HG02759 (cell line): Measurements from ENCODE around the gene DFFB.
"Not testable (repeated sequence)": the region's sequence is repeated elsewhere in the genome, so short reads cannot be mapped to it uniquely, and the experiment has no call there.

Experiments used
- ATAC-seq: cut with Tn5 transposase; IDR thresholded peaks from one replicate; pipeline ENCODE4 v1.9.1; 2021; ENCODE audit warnings: mild to moderate bottlenecking, moderate library complexity; ENCODE audit not compliant: unreplicated experiment

DFFB gene, protein sequence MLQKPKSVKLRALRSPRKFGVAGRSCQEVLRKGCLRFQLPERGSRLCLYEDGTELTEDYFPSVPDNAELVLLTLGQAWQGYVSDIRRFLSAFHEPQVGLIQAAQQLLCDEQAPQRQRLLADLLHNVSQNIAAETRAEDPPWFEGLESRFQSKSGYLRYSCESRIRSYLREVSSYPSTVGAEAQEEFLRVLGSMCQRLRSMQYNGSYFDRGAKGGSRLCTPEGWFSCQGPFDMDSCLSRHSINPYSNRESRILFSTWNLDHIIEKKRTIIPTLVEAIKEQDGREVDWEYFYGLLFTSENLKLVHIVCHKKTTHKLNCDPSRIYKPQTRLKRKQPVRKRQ

DNA sequence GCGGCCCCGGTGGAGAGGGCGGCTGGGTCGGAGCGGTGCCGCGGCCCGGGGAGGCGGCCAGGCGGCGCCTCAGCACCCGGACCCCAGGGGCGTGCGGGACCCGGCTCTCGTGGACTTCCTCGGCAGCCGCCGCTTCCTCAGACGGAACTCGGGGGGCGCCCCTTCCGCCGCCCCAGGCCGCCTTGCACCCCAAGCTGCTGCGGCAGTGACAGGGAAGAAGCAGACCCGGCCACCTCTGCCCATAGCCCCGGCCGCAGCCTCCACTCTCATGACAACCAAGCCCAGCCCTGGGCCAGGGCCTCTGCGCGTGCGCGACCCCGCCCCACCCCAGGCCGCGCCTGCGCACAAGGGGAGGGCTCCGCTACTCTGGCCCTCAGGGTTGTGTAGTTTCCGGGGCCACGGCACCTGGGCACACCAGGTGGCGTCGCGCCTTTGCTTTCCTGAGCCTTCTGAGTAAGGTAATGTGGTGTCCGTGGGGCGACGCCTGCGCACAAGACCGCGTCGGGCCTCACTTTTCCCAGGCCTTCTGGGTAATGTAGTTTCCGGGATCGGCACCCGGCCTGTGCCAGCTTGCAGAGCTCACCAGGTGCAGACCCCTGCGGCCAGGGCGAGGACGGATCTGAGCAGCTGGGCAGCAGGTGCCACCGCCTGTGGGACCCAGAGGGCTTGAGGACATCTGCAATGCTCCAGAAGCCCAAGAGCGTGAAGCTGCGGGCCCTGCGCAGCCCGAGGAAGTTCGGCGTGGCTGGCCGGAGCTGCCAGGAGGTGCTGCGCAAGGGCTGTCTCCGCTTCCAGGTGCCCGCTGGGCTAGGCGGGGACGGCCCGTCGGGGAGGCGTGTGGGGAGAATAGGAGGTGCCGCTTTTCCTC, at the start of gene DFFB, which contains the start of gene CEP104:
Gene DFFB (plus strand): TSS at position 554 of the 868 bp plus-strand sequence. CDS start 128 bp downstream, at position 682.
Gene CEP104 (minus strand): TSS at position 289 of the 868 bp plus-strand sequence. CDS start 4,804 bp downstream, outside the sequence.
- peak; percentile 95 for ATAC-seq

DNA sequence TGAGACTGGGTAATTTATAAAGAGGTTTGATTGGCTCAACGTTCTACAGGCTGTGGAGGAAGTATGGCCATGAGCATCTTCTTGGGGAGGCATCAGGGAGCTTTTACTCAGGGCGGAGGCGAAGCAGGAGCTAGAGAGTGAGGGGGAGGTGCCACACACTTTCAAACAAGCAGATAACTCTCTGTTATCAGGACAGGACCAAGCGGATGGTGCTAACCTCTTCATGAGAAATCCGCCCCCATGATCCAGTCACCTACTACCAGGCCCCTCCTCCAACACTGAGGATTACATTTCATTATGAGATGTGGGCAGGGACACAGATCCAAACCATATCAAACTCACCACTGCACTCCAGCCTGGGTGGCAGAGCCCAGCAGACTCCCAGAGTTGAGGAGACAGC, 49.5 kb upstream of the DFFB start:
- ATAC-seq, result no peak

DNA sequence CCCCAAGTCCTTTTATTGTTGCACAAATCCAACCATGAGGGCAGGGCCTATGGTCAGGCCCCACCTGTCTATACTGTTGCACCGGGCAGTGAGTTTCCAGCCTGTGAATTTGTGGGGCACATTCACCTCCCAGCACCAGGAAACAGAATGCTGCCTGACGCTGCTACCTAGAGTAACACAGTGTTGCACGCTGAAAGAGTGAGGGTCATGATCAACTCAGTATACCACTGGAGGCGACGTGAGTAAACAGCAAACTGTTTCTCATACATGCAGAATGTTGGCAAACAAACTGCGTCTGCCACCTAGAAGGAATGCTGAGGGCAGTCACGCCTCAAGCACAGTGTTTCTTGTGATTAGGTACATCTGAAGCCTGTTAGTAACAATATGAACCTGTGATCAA, 47.6 kb upstream of the DFFB start:
- no peak for ATAC-seq

DNA sequence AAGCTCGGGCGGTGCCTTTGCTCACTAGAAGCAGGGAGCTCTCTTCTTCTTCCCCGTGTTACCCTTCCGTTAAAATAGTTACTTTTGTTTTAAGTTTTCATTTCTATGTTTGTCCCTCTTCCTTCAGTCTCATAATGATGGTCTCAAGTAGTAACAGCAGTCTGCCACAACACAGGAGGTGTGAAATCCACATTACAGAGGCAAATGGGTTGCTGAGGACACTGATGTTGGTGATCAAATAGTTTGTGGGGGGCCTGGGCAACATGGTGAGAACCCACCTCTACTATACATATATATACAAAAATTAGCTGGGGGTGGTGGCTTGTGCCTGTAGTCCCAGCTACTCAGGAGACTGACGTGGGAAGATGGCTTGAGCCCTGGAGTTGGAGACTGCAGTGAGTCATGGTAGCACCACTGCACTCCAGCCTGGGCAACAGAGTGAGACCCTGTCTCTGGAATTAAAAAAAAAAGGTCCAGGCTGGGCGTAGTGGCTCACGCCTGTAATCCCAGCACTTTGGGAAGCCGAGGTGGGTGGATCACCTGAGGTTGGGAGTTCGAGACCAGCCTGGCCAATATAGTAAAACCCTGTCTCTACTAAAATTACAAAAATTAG, 47.0 kb upstream of the DFFB start:
- not testable (repeated sequence) for ATAC-seq

DNA sequence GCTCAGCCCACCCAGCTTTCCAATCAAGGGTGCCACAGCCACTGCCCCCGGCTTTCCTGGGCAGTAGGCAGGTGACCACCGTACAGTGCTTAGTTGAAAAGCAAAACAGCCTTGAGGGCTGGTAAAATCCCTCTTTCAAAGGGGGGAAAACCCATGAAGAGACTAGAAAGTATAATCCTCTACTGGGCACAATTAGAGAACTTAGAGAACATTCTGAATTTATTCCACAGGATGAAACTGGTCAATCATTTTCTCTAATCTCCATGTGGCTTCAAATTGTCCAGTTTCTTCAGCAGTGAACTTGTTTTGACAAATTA, 45.7 kb upstream of the DFFB start:
- no peak for ATAC-seq

DNA sequence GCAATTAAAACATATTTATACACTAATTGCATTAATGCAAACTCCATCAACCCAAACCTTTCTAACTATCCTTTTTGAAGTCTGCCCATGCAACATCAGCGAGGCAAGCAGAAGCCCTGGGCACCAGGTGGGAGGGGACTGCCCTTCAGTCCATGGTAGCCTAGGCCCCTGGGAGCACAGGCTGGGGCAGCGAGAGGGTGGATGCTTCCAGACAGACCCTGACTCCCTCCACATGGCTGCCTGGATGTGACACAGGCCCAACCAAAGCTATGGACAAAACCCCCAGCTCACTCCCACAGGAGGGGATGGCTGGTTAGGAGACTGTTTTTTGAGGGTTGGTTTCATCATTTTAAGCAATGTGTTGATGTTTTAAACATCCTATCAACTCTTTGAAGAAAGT, 43.2 kb upstream of the DFFB start:
- no peak for ATAC-seq

DNA sequence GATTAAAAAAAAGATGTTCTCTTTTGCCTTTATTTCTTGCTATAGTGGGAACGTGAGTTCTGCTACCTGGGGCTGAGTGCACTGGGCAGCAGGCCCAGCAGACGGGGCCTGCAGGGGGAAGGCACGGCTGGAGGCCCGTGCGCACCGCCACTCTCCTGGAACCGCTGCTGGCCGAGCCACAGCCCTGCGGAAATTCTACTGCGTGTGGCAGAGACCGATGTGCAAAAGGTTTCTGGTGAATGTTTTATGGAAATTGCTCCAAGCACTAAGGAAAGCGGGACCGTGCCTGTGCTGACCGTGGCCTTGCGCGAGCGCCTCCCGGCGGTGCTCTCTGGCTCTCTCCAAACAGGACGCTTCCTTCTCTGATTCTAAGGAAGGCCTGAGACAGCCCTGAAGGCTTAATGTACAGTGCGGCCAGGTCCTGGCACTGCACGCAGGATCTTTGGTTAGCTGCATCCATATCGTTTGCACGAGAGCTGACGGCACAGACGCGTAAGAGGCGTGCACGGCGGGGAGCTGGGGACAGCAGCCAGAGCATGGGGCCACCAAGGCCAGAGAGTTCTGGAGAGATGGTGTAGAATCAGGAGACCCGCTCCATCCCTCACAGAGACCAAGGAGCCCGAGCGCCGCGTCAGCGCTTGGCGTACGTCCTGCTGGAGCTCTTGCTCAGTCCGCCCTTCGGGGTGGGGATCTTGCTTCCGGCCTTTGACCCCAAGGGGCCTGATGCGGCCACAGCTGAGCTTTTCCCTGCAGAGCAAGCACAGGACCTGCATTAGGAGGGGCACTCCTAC, 42.3 kb upstream of the DFFB start:
- no peak for ATAC-seq

DNA sequence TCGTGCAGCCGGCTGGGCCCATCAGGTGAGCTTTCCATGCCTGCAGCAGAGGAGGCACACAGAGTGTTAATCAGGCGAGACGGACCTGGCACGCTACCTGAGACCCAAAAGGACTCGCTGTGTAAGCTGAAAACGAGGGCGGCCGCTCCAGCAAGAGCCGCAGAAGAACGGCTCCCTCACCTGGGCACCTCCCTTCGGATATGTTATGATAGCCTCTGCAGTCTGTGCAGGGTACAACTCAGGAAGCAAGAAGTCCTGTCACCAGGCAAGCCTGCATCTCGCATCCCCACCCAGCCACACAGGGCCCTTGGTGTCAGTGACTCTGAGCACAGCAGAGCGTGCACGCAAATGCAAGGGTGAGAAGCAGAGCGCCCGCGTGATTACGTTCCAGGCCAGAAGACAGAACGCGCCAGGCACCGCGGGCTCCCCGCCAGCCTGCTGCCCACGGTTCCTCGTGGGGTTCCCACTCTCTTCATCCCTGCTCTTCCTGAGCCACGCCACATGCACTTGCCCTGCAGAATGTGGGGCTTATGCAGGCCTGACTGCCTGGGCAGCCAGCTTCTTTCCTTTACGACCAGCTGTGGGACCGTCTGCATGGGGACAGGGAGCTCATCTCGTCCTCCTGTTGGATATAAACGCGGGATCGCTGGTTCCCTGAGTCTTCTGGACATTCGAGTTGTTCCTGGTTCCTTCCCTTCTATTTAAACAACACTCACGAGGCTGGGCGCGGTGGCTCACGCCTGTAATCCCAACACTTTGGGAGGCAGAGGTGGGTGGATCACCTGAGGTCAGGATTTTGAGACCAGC, 40.7 kb upstream of the DFFB start:
- ATAC-seq, result no peak

DNA sequence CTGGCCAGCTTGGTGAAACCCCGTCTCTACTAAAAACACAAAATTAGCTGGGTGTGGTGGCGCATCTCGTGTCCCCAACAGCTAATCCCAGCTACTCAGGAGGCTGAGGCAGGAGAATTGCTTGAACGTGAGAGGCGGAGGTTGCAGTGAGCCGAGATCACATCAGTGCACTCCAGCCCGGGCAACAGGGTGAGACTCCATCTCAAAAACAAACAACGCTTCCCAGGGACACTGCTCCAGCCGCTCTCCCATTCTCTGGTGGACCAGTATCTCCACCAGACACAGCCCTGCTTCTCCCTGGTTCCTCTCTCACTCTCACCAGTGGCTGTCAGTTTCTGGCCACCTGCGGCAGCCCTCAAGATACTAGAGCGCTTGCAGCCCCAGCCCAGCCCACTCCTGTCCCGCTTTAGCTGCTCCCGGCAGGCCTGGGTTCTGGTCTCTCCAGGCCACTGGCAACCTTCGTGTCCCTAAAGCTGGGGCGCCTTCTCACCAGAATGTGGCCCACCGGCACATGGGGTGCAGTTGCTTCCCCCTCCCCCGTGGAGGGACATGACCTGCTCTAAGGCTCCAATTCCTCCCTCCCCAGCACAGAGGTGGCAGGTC, 40.0 kb upstream of the DFFB start:
- no peak for ATAC-seq

DNA sequence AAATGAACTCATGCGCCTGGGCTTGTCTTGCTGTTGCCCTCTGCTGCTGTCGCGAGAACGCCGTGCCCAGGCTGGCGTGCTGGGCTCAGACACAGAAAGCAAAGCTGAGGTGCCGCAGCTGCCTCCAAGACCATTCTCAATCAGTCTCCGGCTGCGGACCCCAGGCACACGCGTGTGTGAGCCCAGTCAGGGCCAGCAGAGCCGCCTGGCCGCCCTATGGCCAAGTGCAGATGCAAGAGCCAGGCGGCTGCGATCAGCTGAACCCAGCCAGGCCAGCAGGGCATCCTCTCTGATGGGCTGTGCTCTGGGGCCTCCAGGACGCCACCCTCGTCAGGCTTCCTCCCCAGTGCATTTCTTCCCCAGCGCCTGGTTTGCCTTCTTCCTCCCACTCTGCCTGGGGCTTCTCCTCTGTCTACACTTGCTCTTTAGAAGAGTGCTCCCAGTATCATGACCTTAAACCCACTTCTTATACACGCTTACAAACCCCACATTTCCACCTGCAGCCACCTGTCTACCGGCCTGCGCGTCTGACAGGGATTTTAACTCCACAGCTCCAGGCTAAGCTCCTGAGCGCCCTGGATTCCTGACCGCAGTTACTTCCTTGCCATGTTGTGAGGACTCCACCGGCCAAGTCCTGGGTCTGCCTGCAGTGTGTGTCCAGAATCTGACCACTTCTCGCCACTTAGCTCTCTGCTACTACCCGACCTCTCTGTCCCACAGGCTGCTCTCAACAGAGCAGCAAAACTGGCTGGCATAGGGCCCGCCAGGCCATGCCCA, 39.3 kb upstream of the DFFB start:
- no peak for ATAC-seq

DNA sequence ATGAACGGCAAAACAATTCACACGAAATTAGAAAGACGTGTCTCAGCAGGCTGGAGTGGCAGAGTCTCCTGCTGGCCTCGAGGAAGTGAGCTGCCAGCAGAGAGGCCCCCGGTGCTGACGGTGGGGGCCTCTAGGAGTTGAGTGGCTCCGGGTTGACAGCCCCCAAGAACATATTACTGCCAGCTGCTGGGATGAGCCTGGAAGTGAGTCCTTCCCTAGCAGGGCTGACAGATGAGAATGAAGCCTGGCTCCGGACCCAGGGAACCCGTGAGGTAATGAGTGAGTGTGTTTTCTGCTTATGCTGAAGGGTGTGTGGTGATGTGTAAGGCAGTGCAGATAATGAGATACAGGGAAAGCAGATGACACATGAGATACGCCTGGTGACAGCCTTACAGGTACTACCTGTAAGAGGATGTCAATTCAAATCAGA, 37.5 kb upstream of the DFFB start:
- ATAC-seq, result no peak

DNA sequence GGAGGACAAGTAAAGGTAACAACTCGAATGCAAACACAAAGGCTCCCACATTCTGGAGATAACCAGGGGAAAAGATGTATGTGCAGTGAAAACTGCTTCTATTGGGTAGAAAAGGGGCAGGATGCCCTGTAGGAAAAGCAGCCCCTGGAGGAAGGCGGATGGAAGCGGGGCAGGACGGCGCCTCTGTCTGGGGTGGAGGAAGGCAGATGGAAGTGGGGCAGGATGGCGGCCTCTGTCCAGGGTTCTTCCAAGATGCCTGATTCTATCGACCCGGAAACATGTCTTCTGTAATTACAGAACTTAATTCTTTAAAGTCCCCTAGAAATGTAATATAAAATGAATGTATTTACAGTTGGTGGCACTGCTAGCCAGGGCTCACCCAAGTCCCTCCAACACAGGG, 37.0 kb upstream of the DFFB start:
- ATAC-seq, result no peak

DNA sequence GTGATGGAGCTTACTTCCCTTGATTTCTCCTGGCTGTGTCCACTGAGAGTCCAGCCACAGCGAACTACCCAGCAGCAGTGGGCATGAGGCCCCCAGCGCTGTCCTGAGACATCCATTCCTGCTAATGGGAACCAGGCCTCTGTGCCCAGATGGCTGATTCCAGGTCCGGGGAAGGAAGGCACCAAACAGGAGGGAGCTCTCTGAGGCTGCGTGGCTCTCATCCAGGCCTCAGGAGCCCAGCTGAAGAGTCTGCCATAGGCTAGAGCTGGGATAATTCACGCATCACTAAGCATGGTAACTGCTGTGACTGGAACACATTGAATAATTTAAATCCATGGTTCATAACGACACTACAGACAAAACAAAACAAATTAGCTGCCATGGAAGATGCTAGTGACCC, 36.3 kb upstream of the DFFB start:
- ATAC-seq, result no peak

DNA sequence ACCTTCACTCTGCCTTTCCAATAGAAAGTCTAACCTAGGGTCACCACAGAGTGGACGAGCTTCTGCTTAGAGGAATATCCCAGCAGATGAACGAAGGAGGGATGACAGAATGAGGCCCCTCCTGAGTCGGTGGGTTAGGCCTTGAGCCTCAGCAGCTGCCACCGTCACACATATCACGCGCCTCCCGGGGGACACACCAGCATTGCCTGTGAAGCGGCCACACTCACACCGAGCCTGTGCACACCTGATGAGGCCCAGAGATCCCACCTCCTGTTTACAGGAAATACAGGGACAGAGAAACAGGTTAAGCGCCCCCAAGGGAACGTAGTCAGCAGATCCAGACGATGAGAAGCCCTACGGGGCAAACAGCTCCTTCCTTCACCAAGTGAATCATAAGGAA, 35.8 kb upstream of the DFFB start:
- ATAC-seq, result no peak

DNA sequence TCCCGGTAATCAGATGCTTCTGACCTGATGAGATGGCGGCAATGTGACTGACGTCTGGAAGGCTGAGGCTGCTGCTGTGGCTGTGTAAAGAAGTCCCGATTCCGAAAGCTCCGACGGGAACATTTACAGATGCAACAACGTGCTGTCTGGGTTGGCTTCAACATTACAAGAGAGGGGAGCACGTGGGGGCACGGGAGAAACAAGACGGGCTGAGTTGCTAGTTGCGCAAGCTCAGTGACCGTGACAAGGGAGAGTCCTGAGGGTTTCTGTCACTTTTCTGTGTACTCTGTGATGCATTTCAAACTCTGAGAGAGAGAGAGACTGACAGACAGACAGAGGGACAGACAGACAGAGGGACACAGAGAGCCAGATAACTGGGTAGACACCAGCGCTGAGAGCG, 35.4 kb upstream of the DFFB start:
- ATAC-seq, result no peak

DNA sequence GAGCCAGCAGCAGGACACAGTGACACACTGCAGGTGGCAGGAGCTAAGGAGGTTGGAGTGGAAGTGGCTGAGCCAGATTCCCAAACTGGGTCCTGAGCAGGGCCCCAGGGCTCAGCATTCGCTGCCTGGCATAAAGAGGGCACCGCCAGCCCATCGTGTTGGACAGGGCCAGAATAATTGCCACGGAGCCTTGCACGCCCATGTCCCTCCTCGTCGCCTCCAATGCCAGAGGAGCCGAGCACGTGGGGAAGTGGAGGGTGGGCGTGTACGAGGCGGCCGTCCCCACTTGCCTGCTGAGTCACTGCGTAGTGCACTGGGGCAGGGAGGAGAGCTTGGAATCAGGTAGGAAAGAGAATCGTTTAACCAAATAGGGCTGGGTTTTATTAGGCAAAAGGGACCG, 34.9 kb upstream of the DFFB start:
- ATAC-seq, result no peak

DNA sequence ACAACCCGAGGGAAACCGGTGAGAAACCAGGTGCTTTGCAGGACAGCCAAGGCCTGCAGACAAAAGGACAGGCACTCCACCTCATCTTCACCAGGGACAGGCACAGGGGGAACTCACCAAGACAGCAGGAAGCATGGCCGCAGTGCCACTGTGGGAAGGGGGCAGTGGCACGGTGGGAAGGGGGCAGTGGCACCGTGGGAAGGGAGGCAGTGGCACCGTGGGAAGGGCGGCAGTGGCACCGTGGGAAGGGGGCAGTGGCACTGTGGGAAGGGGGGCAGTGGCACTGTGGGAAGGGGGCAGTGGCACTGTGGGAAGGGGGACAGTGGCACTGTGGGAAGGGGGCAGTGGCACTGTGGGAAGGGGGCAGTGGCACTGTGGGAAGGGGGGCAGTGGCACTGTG, 32.6 kb upstream of the DFFB start:
- ATAC-seq, result no peak

DNA sequence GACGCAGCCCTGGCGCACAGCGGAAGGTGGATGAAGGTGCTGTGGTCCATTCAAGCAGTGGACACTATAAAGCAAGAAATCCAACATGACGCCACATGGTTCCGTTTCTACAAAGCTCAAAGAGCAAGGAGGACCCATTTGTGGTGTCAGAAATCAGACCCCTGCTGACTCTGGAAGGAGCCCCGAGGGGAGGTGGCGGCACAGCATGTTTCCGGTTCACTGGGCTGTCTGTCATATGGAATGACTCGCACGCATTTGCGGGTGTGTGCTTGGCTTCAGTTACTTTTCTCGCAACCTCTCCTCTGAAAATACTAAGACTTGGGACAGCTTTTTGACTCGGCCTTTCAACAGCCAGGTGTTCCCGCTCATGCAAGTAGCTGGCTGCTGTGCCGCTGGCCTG, 31.9 kb upstream of the DFFB start:
- no peak for ATAC-seq

DNA sequence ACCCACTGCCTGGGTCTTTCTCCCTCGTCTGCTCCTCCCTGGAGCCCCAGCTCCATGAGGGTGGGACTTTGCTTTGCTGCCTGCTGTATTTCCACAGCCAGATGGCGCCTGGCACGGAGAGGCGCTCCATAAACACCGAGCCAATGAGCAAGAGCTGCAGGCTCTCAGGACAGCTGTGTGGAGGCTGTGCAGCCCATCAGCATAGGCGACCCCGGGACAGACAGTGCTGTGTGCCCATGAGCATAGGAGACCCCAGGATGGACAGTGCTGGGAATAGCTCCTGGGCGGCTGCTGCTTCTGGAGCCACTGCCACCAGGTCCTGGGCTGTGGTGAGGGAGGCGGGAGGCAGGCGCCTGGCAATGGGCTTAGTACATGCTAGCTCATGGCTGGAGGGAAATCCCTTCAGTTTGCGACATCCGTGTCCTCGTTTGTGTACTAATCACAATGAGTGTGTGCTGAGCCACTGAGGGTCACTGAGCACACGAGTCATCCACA, 29.4 kb upstream of the DFFB start:
- no peak for ATAC-seq
